ENCODE results near the gene ASCL4. TPM values are rescaled to one million over a fixed set of nuclear protein-coding genes. Genes with fewer than 3 reads are reported as not detected.

Gene ASCL4, protein sequence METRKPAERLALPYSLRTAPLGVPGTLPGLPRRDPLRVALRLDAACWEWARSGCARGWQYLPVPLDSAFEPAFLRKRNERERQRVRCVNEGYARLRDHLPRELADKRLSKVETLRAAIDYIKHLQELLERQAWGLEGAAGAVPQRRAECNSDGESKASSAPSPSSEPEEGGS
- total RNA-seq (2012; rRNA removed) (not detected in 2 replicates), polyA plus RNA-seq (2012; rRNA removed) (not detected in 2 replicates), Bru-seq, nascent RNA (not detected), BruChase-seq, experiment 1, labeled RNA remaining after a 6-hour chase (not detected), BruChase-seq, experiment 2, labeled RNA remaining after a 2-hour chase (not detected)
- polyA plus RNA-seq (2012; cell fraction: cytosol; rRNA removed): not detected in 2 replicates
- polyA plus RNA-seq (2012; cell fraction: nucleus; rRNA removed; ENCODE audit: low replicate concordance): not detected in 2 replicates
- long read RNA-seq: 0 reads

DNA sequence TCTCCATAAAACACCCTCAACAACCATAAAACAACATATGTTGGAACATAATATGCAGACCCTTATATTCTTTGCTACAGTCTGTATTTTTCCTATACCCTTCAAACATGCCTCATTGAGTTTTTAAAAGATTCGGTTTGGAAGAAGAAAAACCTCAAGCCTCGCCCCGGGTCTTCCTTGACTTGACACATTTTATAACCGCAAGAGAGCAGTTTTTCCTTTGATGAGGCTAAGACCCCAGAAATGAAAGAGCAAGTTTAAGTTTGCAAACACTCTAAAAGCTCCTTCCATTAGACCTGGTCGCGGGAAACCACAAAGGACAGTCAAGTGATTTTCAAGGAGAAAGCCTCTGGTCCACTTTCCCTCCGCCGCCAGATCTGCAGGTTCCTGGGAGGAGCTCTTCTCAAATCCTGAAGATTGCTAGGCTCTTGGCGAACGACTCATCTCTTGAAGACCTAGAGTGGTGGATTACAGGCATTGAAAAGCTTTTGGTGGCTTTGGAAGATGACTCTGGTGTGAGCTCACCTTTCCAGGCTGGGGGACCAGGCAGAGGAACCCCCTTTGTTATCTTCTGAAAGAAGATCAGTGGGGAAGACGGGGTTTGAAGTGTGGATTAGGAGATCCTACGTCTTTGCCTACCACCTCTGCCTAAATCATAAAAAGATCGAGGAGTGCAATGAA, at the start of gene ASCL4:
ASCL4 (plus strand) TSS at position 356 of the 681 bp plus-strand sequence. CDS start 515 bp downstream, outside the sequence.
- Histone ChIP-seq H3K4me2 (ENCODE audit: low read depth, low read length) (no peak within 1 kb of the TSS), H2BK5ac (ENCODE audit: low read depth, low read length, poor library complexity, severe bottlenecking) (no peak within 1 kb of the TSS), H3K27me3 (ENCODE audit: control insufficient read depth, insufficient read depth, low read length) (peaks cover 17% of the 10 kb centered on the region), H4K20me1 (ENCODE audit: insufficient read depth, low read length) (no peaks in the 10 kb centered on the region), H3K14ac (replicated peaks; ENCODE audit: low read depth, low read length) (no peak within 1 kb of the TSS), H3K4ac (ENCODE audit: low read depth, low read length) (no peak within 1 kb of the TSS), H2AK5ac (ENCODE audit: low read depth, low read length) (no peak within 1 kb of the TSS), H3K56ac (ENCODE audit: extremely low read depth, insufficient read depth, low read length) (no peak within 1 kb of the TSS), H4K5ac (ENCODE audit: low read depth, low read length) (no peak within 1 kb of the TSS), H4K8ac (ENCODE audit: low read depth in 2 of 2, low read length in 2 of 2) (no peak within 1 kb of the TSS), H3K23ac (ENCODE audit: low read depth, low read length) (no peak within 1 kb of the TSS), H3K9me1 (ENCODE audit: insufficient read depth, low read length) (no peaks in the 10 kb centered on the region), H2BK15ac (ENCODE audit: low read depth, low read length) (no peak within 1 kb of the TSS), H3K79me1 (ENCODE audit: low read depth in 1 of 2, low read length in 2 of 2) (no peaks in the 10 kb centered on the region), H4K91ac (ENCODE audit: insufficient read depth, low read depth, low read length) (no peak within 1 kb of the TSS), H2BK20ac (ENCODE audit: low read depth, low read length) (no peak within 1 kb of the TSS), H2AFZ (replicated peaks; ENCODE audit: low read length, poor library complexity) (peak within 1 kb of the TSS; percentile 41), H2AK9ac (replicated peaks; ENCODE audit: low read depth, low read length, poor library complexity) (no peak within 1 kb of the TSS), H3K9me3 (ENCODE audit: control insufficient read depth, insufficient read depth, low read length) (no peaks in the 10 kb centered on the region), H3K4me1 (ENCODE audit: control insufficient read depth, insufficient read depth, low read length) (no peaks in the 10 kb centered on the region), H3K36me3 (ENCODE audit: control insufficient read depth, insufficient read depth, low read length) (no peaks in the 10 kb centered on the region), H3K18ac (ENCODE audit: low read depth, low read length) (no peak within 1 kb of the TSS), H3K9ac (ENCODE audit: low read depth, low read length) (no peak within 1 kb of the TSS), H3K4me3 (ENCODE audit: insufficient read depth, low read depth, low read length) (no peak within 1 kb of the TSS), H3K27ac (ENCODE audit: insufficient read depth, low read length) (no peak within 1 kb of the TSS), H2BK120ac (ENCODE audit: low read depth, low read length) (no peak within 1 kb of the TSS)
- no peak for TF ChIP-seq FOS (IDR thresholded peaks at IDR 0.05; ENCODE audit: low read depth, low read length)
- TF ChIP-seq, protein P1, sequence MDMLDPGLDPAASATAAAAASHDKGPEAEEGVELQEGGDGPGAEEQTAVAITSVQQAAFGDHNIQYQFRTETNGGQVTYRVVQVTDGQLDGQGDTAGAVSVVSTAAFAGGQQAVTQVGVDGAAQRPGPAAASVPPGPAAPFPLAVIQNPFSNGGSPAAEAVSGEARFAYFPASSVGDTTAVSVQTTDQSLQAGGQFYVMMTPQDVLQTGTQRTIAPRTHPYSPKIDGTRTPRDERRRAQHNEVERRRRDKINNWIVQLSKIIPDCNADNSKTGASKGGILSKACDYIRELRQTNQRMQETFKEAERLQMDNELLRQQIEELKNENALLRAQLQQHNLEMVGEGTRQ (IDR thresholded peaks at IDR 0.05; ENCODE audit: low read depth, low read length): no peak
- TF ChIP-seq, protein P2, sequence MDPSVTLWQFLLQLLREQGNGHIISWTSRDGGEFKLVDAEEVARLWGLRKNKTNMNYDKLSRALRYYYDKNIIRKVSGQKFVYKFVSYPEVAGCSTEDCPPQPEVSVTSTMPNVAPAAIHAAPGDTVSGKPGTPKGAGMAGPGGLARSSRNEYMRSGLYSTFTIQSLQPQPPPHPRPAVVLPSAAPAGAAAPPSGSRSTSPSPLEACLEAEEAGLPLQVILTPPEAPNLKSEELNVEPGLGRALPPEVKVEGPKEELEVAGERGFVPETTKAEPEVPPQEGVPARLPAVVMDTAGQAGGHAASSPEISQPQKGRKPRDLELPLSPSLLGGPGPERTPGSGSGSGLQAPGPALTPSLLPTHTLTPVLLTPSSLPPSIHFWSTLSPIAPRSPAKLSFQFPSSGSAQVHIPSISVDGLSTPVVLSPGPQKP (IDR thresholded peaks at IDR 0.05; ENCODE audit: borderline replicate concordance, low read depth, low read length): no peak
- no peak for TF ChIP-seq RAD21 (IDR thresholded peaks at IDR 0.05; ENCODE audit: low read length)
- no peak for TF ChIP-seq NFE2L2 (IDR thresholded peaks at IDR 0.05; ENCODE audit: low read depth, low read length)
- no peak for TF ChIP-seq CHD1 (IDR thresholded peaks at IDR 0.05; ENCODE audit: low read depth, low read length)
- TF ChIP-seq MXI1 (IDR thresholded peaks at IDR 0.05; ENCODE audit: borderline replicate concordance, low read depth, low read length): no peak
- TF ChIP-seq SMC3 (IDR thresholded peaks at IDR 0.05; ENCODE audit: low read depth, low read length): no peak
- no peak for TF ChIP-seq RFX5 (IDR thresholded peaks at IDR 0.05; ENCODE audit: low read depth, low read length)
- TF ChIP-seq, protein P3, sequence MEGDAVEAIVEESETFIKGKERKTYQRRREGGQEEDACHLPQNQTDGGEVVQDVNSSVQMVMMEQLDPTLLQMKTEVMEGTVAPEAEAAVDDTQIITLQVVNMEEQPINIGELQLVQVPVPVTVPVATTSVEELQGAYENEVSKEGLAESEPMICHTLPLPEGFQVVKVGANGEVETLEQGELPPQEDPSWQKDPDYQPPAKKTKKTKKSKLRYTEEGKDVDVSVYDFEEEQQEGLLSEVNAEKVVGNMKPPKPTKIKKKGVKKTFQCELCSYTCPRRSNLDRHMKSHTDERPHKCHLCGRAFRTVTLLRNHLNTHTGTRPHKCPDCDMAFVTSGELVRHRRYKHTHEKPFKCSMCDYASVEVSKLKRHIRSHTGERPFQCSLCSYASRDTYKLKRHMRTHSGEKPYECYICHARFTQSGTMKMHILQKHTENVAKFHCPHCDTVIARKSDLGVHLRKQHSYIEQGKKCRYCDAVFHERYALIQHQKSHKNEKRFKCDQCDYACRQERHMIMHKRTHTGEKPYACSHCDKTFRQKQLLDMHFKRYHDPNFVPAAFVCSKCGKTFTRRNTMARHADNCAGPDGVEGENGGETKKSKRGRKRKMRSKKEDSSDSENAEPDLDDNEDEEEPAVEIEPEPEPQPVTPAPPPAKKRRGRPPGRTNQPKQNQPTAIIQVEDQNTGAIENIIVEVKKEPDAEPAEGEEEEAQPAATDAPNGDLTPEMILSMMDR (conservative IDR thresholded peaks at IDR 0.05; ENCODE audit: low read depth, low read length): no peak
- no peak for TF ChIP-seq RCOR1 (IDR thresholded peaks at IDR 0.05; ENCODE audit: insufficient replicate concordance, low read length)
- no peak for TF ChIP-seq CEBPB (IDR thresholded peaks at IDR 0.05; ENCODE audit: low read depth, low read length)
- no peak for TF ChIP-seq POLR2A (IDR thresholded peaks at IDR 0.05; ENCODE audit: low read depth, low read length)
- no peak for TF ChIP-seq BHLHE40 (IDR thresholded peaks at IDR 0.05; ENCODE audit: low read depth, low read length)
- no TSS peak for BruUV-seq (replicated peaks)
- intact Hi-C loops (cut with micrococcal nuclease) (no loop called here), dilution Hi-C loops (cut with HindIII; ENCODE audit: low sequenced_read_pairs, unreplicated experiment) (no loop called here), in situ Hi-C loops (cut with MboI; ENCODE audit: low sequenced_read_pairs) (no loop called here)
- CTCF ChIA-PET: no interaction called here
- ATAC-seq (ENCODE audit: low read depth) (no peak), DNase-seq (no peak)
- WGBS, 2 experiments (ENCODE audit: extremely low coverage in 2 of 2, insufficient read length in 1 of 2): no CpG with 5 or more reads among the region's 13 CpGs
- POLR2A ChIA-PET (ENCODE audit: unreplicated experiment): no interaction called here

All from IMR-90 (cell line).